Stimulated activated CD8-positive, alpha-beta memory T cell treated with anti-CD3 and anti-CD28 coated beads, Interleukin-12 subunit alpha, Interleukin-12 subunit beta, amount 100 ng/mL, for 1 hour (primary cell): ENCODE measurements around the gene GCAT.

Experiments used
- DNase-seq: peaks from one replicate; pipeline ENCODE4 v3.0.0-alpha.2; 2020; ENCODE audit warnings: low read depth

GCAT gene

DNA sequence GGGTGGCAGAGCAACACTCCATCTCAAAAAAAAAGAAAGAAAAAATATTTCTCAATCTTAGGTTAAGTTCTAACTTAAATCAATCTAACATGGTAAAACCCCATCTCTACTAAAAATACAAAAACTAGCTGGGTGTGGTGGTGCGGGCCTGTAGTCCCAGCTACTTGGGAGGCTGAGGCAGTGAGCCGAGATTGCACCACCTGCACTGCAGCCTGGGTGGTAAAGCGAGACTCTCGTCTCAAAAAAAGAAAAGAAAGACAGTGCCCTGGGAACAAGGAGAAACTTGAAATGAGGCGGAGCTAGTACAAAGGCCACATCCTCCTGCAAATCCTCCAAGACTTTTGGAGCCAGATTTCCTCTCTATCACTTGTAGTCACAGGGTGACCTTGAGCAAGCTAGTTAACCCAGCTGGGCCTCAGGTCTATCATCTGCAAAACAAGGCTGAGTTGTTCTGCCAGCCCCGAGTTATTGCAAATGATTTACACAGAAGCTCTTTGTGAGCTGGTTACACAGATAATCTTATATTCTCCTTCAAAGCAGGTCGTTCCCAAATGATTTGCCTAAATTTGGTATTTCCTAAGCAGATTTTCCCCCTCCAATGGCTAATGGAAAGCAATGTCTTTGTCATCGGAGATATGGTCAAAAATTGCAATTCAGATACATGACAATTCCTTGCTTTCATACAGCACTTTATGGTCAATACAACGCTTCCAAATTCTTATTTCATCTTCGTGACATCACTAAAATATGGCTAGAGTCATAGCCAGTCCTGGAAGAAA, 34.5 kb downstream of the GCAT start:
- DNase-seq = no peak

- DNase-seq = no peak
Measured at GRCh38 chr22:37843741-37844089, 36.0 kb downstream of the GCAT start.

DNA sequence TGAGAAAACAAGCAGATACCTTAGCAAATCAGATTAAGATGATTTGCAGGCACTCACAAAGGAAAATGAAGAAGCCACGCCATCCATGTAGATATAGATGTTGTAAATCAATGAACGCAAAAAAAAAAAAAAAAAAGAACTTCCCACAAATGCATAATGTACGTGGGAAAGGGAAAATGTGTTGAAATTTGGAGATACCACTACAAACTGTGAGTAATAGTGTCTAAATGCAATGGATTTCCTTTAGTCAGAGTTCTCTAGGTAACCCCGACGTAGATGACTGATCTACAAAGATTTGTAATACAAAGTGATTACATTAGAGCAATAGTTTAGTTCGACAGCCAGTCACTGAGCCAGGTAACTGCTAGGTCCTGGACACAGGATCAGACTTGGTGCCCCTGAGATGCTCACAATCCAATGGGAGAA, 37.2 kb downstream of the GCAT start:
- no peak for DNase-seq

GRCh38 chr22:37846433-37846832, 38.7 kb downstream of the GCAT start:
- no peak for DNase-seq

- no peak for DNase-seq
Measured at GRCh38 chr22:37848587-37849088, 40.9 kb downstream of the GCAT start.

GRCh38 chr22:37849089-37849751, 41.5 kb downstream of the GCAT start, which contains the start of gene EIF3L:
Gene EIF3L, plus strand, starts transcription at chr22:37849419. Its CDS starts 31 bp downstream, at chr22:37849450.
- peak; percentile 79 for DNase-seq

GRCh38 chr22:37850801-37851200, 43.1 kb downstream of the GCAT start:
- no peak for DNase-seq

DNA sequence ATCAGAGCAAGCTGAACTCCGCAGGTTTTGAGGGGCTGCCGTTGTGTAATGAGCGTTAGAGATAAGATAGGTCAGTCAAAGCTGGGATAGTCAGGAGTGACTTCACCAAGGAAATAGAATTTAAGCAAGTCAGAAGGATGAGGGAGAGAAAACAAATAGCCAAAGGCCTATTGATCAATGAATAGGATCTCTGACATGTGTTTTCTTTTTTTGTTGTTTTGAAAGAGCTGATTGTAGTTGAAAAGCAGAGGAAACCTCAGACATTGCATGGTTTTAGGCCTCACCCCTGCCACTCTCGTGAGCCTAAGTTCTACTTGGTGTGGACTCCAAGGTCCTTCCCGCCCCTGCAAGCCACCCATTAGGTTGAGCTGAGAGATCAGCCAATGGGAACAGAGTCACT, 44.7 kb downstream of the GCAT start:
- no peak for DNase-seq

GRCh38 chr22:37854946-37855345, 47.2 kb downstream of the GCAT start:
- DNase-seq = no peak

DNA sequence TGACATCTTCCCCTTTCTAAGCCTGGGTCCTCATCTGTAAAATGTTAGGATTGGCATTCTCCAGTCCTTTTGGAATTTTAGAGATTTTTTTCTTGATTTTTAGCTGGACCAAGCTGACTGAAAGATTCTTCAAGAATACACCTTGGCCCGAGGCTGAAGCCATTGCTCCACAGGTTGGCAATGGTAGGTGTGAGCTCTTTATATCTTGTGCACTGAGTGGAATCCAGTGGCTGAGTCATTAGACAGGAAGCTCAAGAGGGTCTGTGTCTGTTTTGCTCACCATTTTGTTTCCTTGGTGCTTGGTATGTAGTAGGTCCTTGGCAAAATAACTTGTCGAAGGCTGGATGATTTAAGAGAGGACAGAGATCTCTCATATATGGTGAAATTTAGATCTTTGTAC, 47.7 kb downstream of the GCAT start:
- no peak for DNase-seq

GRCh38 chr22:37860796-37861421, 53.2 kb downstream of the GCAT start:
- DNase-seq = no peak

- no peak for DNase-seq
Measured at GRCh38 chr22:37862570-37863325, 55.0 kb downstream of the GCAT start.

DNA sequence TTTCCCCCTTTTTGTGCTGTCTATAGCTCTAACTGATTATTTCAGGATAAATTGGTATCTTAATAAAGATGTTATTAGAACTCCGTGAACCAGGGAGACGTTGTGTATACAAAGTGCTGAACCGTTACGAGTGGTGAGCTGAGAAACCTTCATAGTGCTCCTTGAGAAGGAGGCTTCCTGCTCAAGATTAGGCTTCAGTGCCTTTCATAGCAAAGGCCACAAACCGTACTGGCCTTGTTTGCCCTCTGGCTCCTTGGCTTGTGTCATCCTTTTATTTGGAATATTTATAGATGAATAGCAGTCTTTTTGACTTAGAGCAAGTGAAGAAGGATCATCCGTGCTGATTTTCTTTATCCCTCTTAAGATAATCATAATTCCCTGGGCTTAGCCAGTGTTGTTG, 57.8 kb downstream of the GCAT start:
- no peak for DNase-seq
